ENCODE results near the gene MILR1.

Gene MILR1

DNA sequence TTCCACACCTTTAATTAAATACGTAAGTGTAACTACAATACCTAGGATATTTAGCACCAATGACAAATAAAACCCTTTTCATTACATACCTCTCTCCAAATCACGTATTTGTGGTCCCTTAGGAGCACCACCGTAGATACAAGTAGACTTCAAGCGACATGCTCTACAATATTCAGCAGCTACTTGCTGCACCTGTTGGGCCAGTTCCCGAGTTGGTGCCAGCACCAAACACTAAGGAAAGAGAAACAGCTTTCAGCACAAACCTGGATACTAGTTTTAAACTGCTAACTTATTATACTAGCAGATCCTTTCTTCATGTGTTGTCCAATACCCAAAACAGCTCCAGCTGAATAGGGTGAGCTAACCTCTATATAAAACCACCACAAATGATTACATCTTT is 54.4 kb downstream of the MILR1 start:
- Histone ChIP-seq H2AFZ (ENCODE audit: low read depth, low read length, severe bottlenecking) (no peak overlapping the region), H3K4me2 (ENCODE audit: low read depth, low read length, poor library complexity, severe bottlenecking) (no peak overlapping the region), H3F3A (ENCODE audit: insufficient read depth) (peaks cover 73% of the 10 kb centered on the region), H3K4me3 (ENCODE audit: insufficient read depth, low read length, poor library complexity, severe bottlenecking) (no peak overlapping the region), H4K20me1 (ENCODE audit: low read depth, low read length) (peaks cover 63% of the 10 kb centered on the region), H3K9me3 (ENCODE audit: insufficient read depth, low read length) (no peaks in the 10 kb centered on the region), H3K9me2 (replicated peaks; ENCODE audit: insufficient read depth, low read length) (no peaks in the 10 kb centered on the region), H3K9ac (ENCODE audit: low read length) (no peak overlapping the region), H3K36me3 (ENCODE audit: low read length) (peaks cover 67% of the 10 kb centered on the region), H3K79me2 (ENCODE audit: insufficient read depth, low read length) (peaks cover 72% of the 10 kb centered on the region), H3K27ac (ENCODE audit: low read depth, low read length) (no peak overlapping the region), H3K27me3 (ENCODE audit: low read length) (no peaks in the 10 kb centered on the region)
- TF ChIP-seq, protein P1, sequence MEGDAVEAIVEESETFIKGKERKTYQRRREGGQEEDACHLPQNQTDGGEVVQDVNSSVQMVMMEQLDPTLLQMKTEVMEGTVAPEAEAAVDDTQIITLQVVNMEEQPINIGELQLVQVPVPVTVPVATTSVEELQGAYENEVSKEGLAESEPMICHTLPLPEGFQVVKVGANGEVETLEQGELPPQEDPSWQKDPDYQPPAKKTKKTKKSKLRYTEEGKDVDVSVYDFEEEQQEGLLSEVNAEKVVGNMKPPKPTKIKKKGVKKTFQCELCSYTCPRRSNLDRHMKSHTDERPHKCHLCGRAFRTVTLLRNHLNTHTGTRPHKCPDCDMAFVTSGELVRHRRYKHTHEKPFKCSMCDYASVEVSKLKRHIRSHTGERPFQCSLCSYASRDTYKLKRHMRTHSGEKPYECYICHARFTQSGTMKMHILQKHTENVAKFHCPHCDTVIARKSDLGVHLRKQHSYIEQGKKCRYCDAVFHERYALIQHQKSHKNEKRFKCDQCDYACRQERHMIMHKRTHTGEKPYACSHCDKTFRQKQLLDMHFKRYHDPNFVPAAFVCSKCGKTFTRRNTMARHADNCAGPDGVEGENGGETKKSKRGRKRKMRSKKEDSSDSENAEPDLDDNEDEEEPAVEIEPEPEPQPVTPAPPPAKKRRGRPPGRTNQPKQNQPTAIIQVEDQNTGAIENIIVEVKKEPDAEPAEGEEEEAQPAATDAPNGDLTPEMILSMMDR (IDR thresholded peaks at IDR 0.05; ENCODE audit: insufficient read depth, low read length, poor library complexity, severe bottlenecking): no peak
- no peak for TF ChIP-seq EZH2phosphoT487 (conservative IDR thresholded peaks at IDR 0.05; ENCODE audit: low read length)

DNA sequence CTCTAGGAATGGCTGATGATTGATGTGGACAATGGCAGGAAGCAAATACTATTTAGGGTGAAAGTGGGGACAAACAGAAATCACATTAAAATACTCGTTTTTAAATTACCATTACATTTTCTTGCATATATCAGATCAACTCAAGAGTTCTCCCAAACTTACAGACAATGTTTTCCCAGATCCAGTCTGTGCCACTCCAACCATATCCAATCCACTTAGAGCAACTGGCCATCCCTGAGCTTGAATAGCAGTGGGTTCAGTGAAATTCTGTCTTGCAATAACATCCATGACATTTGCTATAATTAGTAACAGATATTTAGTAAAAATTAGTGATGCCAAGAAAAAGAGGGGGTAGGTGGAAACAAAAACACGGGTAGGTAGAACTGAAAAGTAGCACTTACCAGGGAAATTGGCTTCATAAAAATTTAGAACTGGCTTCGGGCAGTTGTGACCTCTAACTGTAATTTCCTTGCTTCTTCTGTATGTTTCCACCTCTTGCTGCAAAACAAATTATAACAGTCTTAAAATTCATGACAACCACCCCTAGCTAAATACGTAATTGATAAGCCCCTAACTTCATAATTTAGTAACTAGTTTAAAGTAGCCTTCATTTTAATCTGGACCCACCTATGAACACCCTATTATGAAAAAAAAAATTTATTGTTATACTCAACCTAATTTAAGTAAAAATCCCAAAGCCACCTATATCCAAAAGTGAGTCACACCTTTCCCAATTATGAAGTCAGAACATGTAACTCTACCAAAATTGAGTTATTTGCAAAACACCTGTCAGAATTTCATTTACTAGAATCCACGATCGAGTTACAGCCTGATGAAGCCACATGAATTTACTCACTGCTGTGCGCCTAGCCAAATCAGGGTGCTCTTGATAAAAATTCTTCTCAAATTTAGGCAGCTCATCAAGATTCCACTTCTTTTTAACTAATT is 55.2 kb downstream of the MILR1 start:
- Histone ChIP-seq H3K4me3 (ENCODE audit: insufficient read depth, low read length, poor library complexity, severe bottlenecking) (peak overlapping the region; percentile 100), H3K79me2 (ENCODE audit: insufficient read depth, low read length) (peaks cover 78% of the 10 kb centered on the region), H3K4me2 (ENCODE audit: low read depth, low read length, poor library complexity, severe bottlenecking) (peak overlapping the region; percentile 86), H3K9me3 (ENCODE audit: insufficient read depth, low read length) (no peaks in the 10 kb centered on the region), H4K20me1 (ENCODE audit: low read depth, low read length) (peaks cover 65% of the 10 kb centered on the region), H3K9ac (ENCODE audit: low read length) (peak overlapping the region; percentile 100), H3F3A (ENCODE audit: insufficient read depth) (peaks cover 66% of the 10 kb centered on the region), H2AFZ (ENCODE audit: low read depth, low read length, severe bottlenecking) (no peak overlapping the region), H3K9me2 (replicated peaks; ENCODE audit: insufficient read depth, low read length) (no peaks in the 10 kb centered on the region), H3K27ac (ENCODE audit: low read depth, low read length) (peak overlapping the region; percentile 95; the same call in 1 of the 2 replicates), H3K36me3 (ENCODE audit: low read length) (peaks cover 64% of the 10 kb centered on the region), H3K27me3 (ENCODE audit: low read length) (no peaks in the 10 kb centered on the region)
- no peak for TF ChIP-seq EZH2phosphoT487 (conservative IDR thresholded peaks at IDR 0.05; ENCODE audit: low read length)
- TF ChIP-seq, protein P1 (IDR thresholded peaks at IDR 0.05; ENCODE audit: insufficient read depth, low read length, poor library complexity, severe bottlenecking): no peak

DNA sequence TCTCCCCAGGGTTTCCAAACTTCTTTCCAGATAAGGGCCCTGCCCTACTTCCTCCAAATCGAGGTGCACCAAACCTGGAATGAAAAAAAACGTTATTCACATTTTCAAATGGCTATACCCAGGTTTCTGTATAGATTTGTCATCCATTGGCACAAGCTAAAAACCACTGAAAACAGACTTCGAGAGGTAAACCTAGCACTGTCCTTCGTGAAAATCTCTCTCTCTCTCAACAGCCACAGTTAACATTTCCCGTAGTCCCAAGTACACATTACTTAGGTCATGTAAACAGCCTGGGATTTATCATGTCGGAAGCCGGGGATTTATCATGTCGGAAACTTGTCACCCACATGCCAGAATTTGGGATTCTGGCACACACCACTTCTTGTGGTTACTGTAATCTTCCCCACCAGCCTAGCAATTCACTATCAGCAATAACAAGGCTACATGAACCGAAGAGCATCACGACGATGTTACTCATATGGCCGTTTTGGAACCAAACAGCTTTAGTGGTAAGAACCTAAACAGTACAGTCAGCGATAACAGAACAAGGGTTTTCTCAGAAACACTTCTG is 55.9 kb downstream of the MILR1 start:
- Histone ChIP-seq H3K9me2 (replicated peaks; ENCODE audit: insufficient read depth, low read length) (no peaks in the 10 kb centered on the region), H3K27ac (ENCODE audit: low read depth, low read length) (peak overlapping the region; percentile 95), H2AFZ (ENCODE audit: low read depth, low read length, severe bottlenecking) (no peak overlapping the region), H3K79me2 (ENCODE audit: insufficient read depth, low read length) (peaks cover 82% of the 10 kb centered on the region), H3K9me3 (ENCODE audit: insufficient read depth, low read length) (no peaks in the 10 kb centered on the region), H3K4me3 (ENCODE audit: insufficient read depth, low read length, poor library complexity, severe bottlenecking) (peak overlapping the region; percentile 100), H4K20me1 (ENCODE audit: low read depth, low read length) (peaks cover 60% of the 10 kb centered on the region), H3K9ac (ENCODE audit: low read length) (peak overlapping the region; percentile 100), H3F3A (ENCODE audit: insufficient read depth) (peaks cover 58% of the 10 kb centered on the region), H3K36me3 (ENCODE audit: low read length) (peaks cover 57% of the 10 kb centered on the region), H3K4me2 (ENCODE audit: low read depth, low read length, poor library complexity, severe bottlenecking) (peak overlapping the region; percentile 86), H3K27me3 (ENCODE audit: low read length) (no peaks in the 10 kb centered on the region)
- no peak for TF ChIP-seq EZH2phosphoT487 (conservative IDR thresholded peaks at IDR 0.05; ENCODE audit: low read length)
- TF ChIP-seq, protein P1 (IDR thresholded peaks at IDR 0.05; ENCODE audit: insufficient read depth, low read length, poor library complexity, severe bottlenecking): no peak

Measured in SU-DHL-6 (cell line).